Tibial artery (tissue), 4 donors: Measurements from ENCODE around the gene VPS39.
A peak's percentile ranks its signal among the peaks of the same experiment; 100 is the strongest.

Experiments used
- DNase-seq, 2 donors: peaks; one replicate each; pipeline ENCODE4 v3.0.0-alpha.2; 2019
- H3K27ac ChIP-seq, 2 donors: fragments of 200-600 bp; sonication (generic) in 1 of 2; 1 replicate in 1 of 2; 2 replicates in 1 of 2; pipeline ENCODE4 v1.5.1; 2018 to 2019; ENCODE audit warnings: mild to moderate bottlenecking in 1 of 2
- H3K27me3 ChIP-seq, 2 donors: fragments of 200-600 bp; sonication (generic) in 1 of 2; one replicate each; pipeline versions ENCODE4 v1.5.1 to v1.6.0; 2016 to 2019
- H3K36me3 ChIP-seq, 3 donors: fragments of 200-600 bp; sonication (generic) in 2 of 3; one replicate each; pipeline ENCODE4 v1.5.1; 2016 to 2019; ENCODE audit warnings: mild to moderate bottlenecking in 2 of 3
- H3K4me1 ChIP-seq, 4 donors: fragments of 200-600 bp; sonication (generic) in 2 of 4; 1 replicate in 3 of 4; 2 replicates in 1 of 4; pipeline ENCODE4 v1.5.1; 2016 to 2019
- H3K4me3 ChIP-seq, 2 donors: fragments of 200-600 bp; sonication (generic) in 1 of 2; 1 replicate in 1 of 2; 2 replicates in 1 of 2; pipeline ENCODE4 v1.5.1; 2018 to 2019; ENCODE audit warnings: mild to moderate bottlenecking in 2 of 2
- H3K9me3 ChIP-seq, 3 donors: fragments of 200-600 bp; sonication (generic) in 1 of 3; one replicate each; pipeline ENCODE4 v1.5.1; 2016 to 2019
- intact Hi-C: fragments of 100-400 bp; cut with DNase I; formaldehyde crosslinking; loops from one replicate; pipeline ENCODE4 v1.15.0; 2023; ENCODE audit warnings: low total_unique reads
- TF ChIP-seq, protein P1 (sequence below), 2 experiments: fragments of 200-600 bp in 1 of 2; fragments of 450-650 bp in 1 of 2; IDR thresholded peaks; one replicate each; pipeline ENCODE4 v1.5.1; 2017 to 2019; ENCODE audit warnings: antibody characterized with exemption in 2 of 2, mild to moderate bottlenecking in 1 of 2, moderate library complexity in 1 of 2

VPS39 gene

DNA sequence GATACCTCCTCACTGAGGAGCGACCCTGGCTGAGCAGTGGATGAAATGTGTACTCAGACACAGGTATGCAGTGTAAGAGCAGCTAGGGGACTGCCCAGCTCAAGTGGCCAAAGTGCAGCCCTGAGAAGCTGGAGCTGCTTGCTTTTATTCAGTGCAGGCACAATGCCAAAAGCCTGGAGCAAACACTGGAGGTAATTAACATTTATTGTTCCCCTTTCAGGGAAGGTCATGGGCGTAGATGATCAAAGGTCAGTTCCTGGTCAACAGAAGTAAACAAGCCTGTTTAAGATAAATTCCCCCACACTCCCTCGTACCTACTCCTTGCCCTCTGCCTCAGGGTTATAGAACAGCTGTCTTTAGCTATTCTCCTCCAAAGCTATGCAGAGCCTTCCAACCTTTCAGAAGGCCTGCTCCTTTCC, 69.1 kb downstream of the VPS39 start:
- intact Hi-C loops = loop anchor here (10.0 kb wide), 1 partner anchor 1354 kb away; no protein-coding TSS in a partner anchor
- DNase-seq = peak in 1 of 2 donors; percentile 19
- TF ChIP-seq, protein P1, sequence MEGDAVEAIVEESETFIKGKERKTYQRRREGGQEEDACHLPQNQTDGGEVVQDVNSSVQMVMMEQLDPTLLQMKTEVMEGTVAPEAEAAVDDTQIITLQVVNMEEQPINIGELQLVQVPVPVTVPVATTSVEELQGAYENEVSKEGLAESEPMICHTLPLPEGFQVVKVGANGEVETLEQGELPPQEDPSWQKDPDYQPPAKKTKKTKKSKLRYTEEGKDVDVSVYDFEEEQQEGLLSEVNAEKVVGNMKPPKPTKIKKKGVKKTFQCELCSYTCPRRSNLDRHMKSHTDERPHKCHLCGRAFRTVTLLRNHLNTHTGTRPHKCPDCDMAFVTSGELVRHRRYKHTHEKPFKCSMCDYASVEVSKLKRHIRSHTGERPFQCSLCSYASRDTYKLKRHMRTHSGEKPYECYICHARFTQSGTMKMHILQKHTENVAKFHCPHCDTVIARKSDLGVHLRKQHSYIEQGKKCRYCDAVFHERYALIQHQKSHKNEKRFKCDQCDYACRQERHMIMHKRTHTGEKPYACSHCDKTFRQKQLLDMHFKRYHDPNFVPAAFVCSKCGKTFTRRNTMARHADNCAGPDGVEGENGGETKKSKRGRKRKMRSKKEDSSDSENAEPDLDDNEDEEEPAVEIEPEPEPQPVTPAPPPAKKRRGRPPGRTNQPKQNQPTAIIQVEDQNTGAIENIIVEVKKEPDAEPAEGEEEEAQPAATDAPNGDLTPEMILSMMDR (IDR thresholded peaks at IDR 0.05) = no peak
- H3K27ac ChIP-seq = no peak overlapping the region
- no peaks in the 10 kb centered on the region for H3K4me1 ChIP-seq
- H3K27me3 ChIP-seq = no peaks in the 10 kb centered on the region
- H3K4me3 ChIP-seq = no peak overlapping the region
- no peaks in the 10 kb centered on the region for H3K9me3 ChIP-seq
- H3K36me3 ChIP-seq = no peaks in the 10 kb centered on the region

DNA sequence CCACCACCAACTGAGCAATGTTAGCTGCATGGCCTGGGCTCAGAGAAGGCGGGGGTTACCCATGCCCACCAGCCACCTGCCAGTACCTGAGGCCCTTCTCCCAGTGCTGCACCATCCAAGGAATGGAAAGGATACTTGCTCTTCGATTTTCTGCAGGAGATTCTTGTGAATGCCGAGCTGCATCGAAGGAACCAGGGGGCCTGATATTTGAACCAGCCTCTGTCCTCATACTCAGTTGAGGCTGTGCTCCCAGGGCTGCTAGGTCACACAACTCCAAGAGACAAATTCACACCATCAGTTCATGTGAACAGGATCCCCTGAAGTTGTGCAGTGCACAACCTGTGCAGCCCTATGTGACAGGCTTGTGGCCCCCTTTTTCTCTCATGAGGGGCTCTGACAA, 69.7 kb downstream of the VPS39 start:
- Histone ChIP-seq H3K4me1 (no peaks in the 10 kb centered on the region), H3K9me3 (no peaks in the 10 kb centered on the region), H3K4me3 (no peak overlapping the region), H3K27ac (no peak overlapping the region), H3K27me3 (no peaks in the 10 kb centered on the region), H3K36me3 (no peaks in the 10 kb centered on the region)
- DNase-seq = peak in 1 of 2 donors; percentile 43
- TF ChIP-seq, protein P1 (IDR thresholded peaks at IDR 0.05) = no peak
- intact Hi-C loops = loop anchor here (10.0 kb wide), 1 partner anchor 1354 kb away; no protein-coding TSS in a partner anchor

DNA sequence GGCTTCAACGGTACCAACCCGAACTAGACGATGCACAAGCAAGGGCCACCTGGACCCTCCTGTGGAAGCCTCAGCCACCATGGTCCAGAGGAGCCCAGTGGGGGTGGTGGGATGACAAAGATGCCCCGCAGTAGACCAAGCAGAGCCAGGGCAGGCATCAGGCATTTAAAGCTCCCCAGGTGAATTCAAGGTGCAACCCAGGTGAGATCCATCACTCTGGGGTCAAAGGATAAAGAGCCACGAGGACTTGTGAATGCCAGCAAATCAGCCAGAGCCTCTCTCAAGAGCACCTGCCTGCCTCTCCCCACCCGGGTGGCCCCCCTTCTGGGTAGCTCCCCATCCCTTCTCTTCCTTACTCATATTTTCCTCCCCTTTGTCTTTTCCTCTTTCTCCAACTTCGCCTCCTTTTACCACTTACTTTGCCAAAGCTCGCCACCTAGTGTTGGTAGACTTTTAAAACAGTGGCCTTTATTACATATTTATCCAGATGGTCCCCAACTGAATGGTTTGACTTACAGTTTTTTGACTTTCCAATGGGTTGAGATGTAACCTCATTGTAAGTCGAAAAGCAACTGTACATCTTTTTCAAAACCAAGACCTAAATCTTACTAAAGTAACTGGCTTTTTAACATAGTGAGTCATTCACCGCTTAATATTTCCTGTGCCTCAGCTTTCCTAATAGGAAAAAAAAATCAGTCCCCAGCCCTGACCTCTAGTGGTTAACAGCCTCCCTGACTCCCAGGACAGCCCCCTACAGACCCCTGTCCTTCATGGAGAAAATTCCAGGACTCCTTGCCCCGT, 70.4 kb downstream of the VPS39 start:
- DNase-seq = peak in 1 of 2 donors; percentile 34
- Histone ChIP-seq H3K27ac (no peak overlapping the region), H3K36me3 (no peaks in the 10 kb centered on the region), H3K4me1 (no peaks in the 10 kb centered on the region), H3K27me3 (peaks cover 0 to 3% of the 10 kb centered on the region in 2 donors), H3K4me3 (no peak overlapping the region), H3K9me3 (no peaks in the 10 kb centered on the region)
- intact Hi-C loops = loop anchor here (10.0 kb wide), 1 partner anchor 1353 kb away; no protein-coding TSS in a partner anchor
- TF ChIP-seq, protein P1 (IDR thresholded peaks at IDR 0.05) = peak; percentile 36 to 37

DNA sequence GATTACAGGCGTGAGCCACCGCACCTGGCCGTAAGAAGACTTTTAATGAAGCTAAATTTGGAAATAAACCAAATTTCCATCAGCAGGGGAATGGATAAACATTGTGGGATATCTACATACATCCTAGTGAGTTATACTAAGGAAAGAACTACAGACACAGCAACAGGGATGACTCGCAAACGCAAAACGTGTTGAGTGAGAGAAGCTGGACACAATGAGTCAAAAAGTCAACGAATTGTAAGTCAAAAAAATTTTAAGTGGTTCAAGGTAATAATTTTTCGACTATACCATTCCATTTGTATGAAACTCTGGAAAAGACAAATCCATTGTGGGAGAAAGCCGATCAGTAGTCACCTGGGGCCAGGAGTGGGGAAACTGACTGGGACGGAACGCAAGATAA, 71.6 kb downstream of the VPS39 start:
- intact Hi-C loops = loop anchor here (10.0 kb wide), 1 partner anchor 1352 kb away; no protein-coding TSS in a partner anchor
- Histone ChIP-seq H3K27ac (no peak overlapping the region), H3K36me3 (no peaks in the 10 kb centered on the region), H3K4me1 (no peaks in the 10 kb centered on the region), H3K4me3 (no peak overlapping the region), H3K9me3 (no peaks in the 10 kb centered on the region), H3K27me3 (peaks cover 0 to 10% of the 10 kb centered on the region in 2 donors)
- no peak for DNase-seq
- TF ChIP-seq, protein P1 (IDR thresholded peaks at IDR 0.05) = no peak

DNA sequence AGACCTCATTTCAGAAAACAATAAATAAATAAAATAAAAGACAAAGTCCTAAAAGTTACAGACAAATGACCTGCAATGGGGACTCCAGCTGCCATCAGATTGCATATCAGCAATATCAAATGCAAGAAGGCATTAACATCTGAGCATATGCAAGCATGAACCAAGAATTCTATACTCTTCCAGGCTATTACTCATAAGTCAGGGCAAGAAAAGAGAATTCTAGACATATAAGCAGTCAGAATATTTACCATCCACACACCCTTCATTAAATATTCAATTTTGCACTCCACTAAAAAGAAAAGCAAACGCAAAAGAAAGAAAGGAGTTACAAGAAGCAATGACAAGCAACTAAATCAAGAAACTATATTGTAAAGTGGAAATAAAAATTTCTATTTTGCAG, 72.8 kb downstream of the VPS39 start:
- Histone ChIP-seq H3K4me3 (no peak overlapping the region), H3K4me1 (no peaks in the 10 kb centered on the region), H3K9me3 (no peaks in the 10 kb centered on the region), H3K27ac (no peak overlapping the region), H3K36me3 (no peaks in the 10 kb centered on the region), H3K27me3 (peaks cover 0 to 13% of the 10 kb centered on the region in 2 donors)
- intact Hi-C loops = loop anchor here (10.0 kb wide), 1 partner anchor 1351 kb away; no protein-coding TSS in a partner anchor
- TF ChIP-seq, protein P1 (IDR thresholded peaks at IDR 0.05) = no peak
- no peak for DNase-seq
